Measurements from ENCODE around the gene CDH4. TPM values are rescaled to one million over a fixed set of nuclear protein-coding genes. Genes with fewer than 3 reads are reported as not detected.

The CDH4 gene
- total and polyA plus RNA-seq, 2 of the 13 experiments (the other 11 are each of a cell fraction or from before 2014, with no cell fraction given): not detected

- ATAC-seq (peak; percentile 22; the same call in 2 of the 3 replicates), DNase-seq (ENCODE audit: low spot score) (no peak), FAIRE-seq (no peak)
- Histone ChIP-seq H3K27me3 (ENCODE audit: control insufficient read depth in 1 of 2, insufficient read depth in 2 of 2, low read length in 2 of 2) (peaks cover 17 to 67% of the 10 kb centered on the region in 2 experiments), H2AFZ (ENCODE audit: low read length) (no peak overlapping the region), H3K36me3 (replicated peaks in 1 of 2; ENCODE audit: control insufficient read depth in 1 of 2, insufficient read depth in 2 of 2, low read length in 2 of 2) (no peaks in the 10 kb centered on the region), H3K27ac (ENCODE audit: extremely low read length, insufficient read depth, low read length) (no peak overlapping the region), H3K9me3 (ENCODE audit: low read length) (no peaks in the 10 kb centered on the region), H3K4me1 (ENCODE audit: insufficient read depth, low read length) (no peaks in the 10 kb centered on the region), H3K79me2 (ENCODE audit: insufficient read depth, low read length) (no peaks in the 10 kb centered on the region), H4K20me1 (ENCODE audit: insufficient read depth, low read length) (peaks cover 3% of the 10 kb centered on the region; the same call in 1 of the 2 replicates), H3K4me2 (ENCODE audit: low read depth, low read length) (no peak overlapping the region), H3K9ac (ENCODE audit: insufficient read depth, low read depth, low read length) (no peak overlapping the region), H3K4me3 (replicated peaks in 1 of 3; ENCODE audit: insufficient read depth in 1 of 3, low read depth in 2 of 3, low read length in 3 of 3) (no peak overlapping the region)
- TF ChIP-seq, protein P1, sequence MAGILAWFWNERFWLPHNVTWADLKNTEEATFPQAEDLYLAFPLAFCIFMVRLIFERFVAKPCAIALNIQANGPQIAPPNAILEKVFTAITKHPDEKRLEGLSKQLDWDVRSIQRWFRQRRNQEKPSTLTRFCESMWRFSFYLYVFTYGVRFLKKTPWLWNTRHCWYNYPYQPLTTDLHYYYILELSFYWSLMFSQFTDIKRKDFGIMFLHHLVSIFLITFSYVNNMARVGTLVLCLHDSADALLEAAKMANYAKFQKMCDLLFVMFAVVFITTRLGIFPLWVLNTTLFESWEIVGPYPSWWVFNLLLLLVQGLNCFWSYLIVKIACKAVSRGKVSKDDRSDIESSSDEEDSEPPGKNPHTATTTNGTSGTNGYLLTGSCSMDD (CRISPR knock-in tag; IDR thresholded peaks at IDR 0.05): no peak
- TF ChIP-seq MAFG (CRISPR knock-in tag; IDR thresholded peaks at IDR 0.05): no peak
- TF ChIP-seq NAIF1 (CRISPR knock-in tag; IDR thresholded peaks at IDR 0.05; ENCODE audit: borderline replicate concordance): no peak
- TF ChIP-seq ZNF770 (CRISPR knock-in tag; IDR thresholded peaks at IDR 0.05): no peak
- BruUV-seq (replicated peaks): no TSS peak
- POLR2A ChIA-PET: no interaction called here
- in situ Hi-C loops (cut with HindIII; ENCODE audit: extremely low pct_ligation_motif_present, low pct_unique_long_range_greater_than_20kb) (no loop called here), intact Hi-C loops (cut with micrococcal nuclease; ENCODE audit: unreplicated experiment) (no loop called here)
- CTCF ChIA-PET (ENCODE audit: low intra/inter-chr PET ratio, low total read pairs): no interaction called here
- 27% methylated on average over 13 of the region's 14 CpGs for WGBS (ENCODE audit: low lambda C conversion rate)
Observed at GRCh38 chr20:61300293-61300692, 48.2 kb downstream of the CDH4 start.

DNA sequence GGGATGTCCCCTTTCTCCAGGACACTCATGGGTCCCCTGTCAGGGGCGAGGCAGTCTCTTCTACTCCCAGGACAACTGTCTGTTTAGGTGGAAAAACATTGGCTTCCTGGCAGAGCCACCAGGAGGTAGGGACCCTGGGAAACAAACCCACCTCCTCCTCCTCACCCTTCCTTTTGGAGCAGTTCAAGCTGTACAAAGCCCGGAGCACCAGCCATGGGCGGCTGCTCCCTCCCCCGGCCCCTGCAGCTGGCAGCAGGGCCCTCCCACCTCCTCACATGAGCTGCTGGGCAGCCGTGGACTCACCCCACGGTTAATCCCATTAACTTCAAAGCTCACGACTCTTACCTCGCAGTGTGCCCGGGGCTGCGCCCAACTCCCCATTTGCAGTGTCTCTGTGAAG lies 48.6 kb downstream of the CDH4 start:
- ChIA-PET CTCF (ENCODE audit: low intra/inter-chr PET ratio, low total read pairs) (no interaction called here), POLR2A (no interaction called here)
- Histone ChIP-seq H3K79me2 (ENCODE audit: insufficient read depth, low read length) (no peaks in the 10 kb centered on the region), H3K9ac (ENCODE audit: insufficient read depth, low read depth, low read length) (no peak overlapping the region), H3K4me2 (ENCODE audit: low read depth, low read length) (no peak overlapping the region), H3K27me3 (ENCODE audit: control insufficient read depth in 1 of 2, insufficient read depth in 2 of 2, low read length in 2 of 2) (peaks cover 17 to 70% of the 10 kb centered on the region in 2 experiments), H3K36me3 (replicated peaks in 1 of 2; ENCODE audit: control insufficient read depth in 1 of 2, insufficient read depth in 2 of 2, low read length in 2 of 2) (no peaks in the 10 kb centered on the region), H2AFZ (ENCODE audit: low read length) (no peak overlapping the region), H3K27ac (ENCODE audit: extremely low read length, insufficient read depth, low read length) (no peak overlapping the region), H3K4me3 (replicated peaks in 1 of 3; ENCODE audit: insufficient read depth in 1 of 3, low read depth in 2 of 3, low read length in 3 of 3) (no peak overlapping the region), H3K4me1 (ENCODE audit: insufficient read depth, low read length) (no peaks in the 10 kb centered on the region), H3K9me3 (ENCODE audit: low read length) (no peaks in the 10 kb centered on the region), H4K20me1 (ENCODE audit: insufficient read depth, low read length) (peaks cover 3% of the 10 kb centered on the region; the same call in 1 of the 2 replicates)
- FAIRE-seq: no peak
- intact Hi-C loops (cut with micrococcal nuclease; ENCODE audit: unreplicated experiment) (no loop called here), in situ Hi-C loops (cut with HindIII; ENCODE audit: extremely low pct_ligation_motif_present, low pct_unique_long_range_greater_than_20kb) (no loop called here)
- no peak for DNase-seq (ENCODE audit: low spot score)
- BruUV-seq (replicated peaks): no TSS peak
- ATAC-seq: no peak
- 10% methylated on average over 8 of the region's 10 CpGs for WGBS (ENCODE audit: low lambda C conversion rate)
- TF ChIP-seq ONECUT2 (CRISPR knock-in tag; IDR thresholded peaks at IDR 0.05): no peak
- TF ChIP-seq LCORL (IDR thresholded peaks at IDR 0.05): no peak
- TF ChIP-seq LCORL (CRISPR knock-in tag; IDR thresholded peaks at IDR 0.05): no peak
- TF ChIP-seq JUNB (CRISPR knock-in tag; IDR thresholded peaks at IDR 0.05; ENCODE audit: borderline replicate concordance): no peak
- no peak for TF ChIP-seq PHF5A (CRISPR knock-in tag; IDR thresholded peaks at IDR 0.05; ENCODE audit: low read depth, unreplicated experiment)
- TF ChIP-seq RARG (CRISPR knock-in tag; IDR thresholded peaks at IDR 0.05; ENCODE audit: low read depth): no peak
- TF ChIP-seq AGO2 (optimal IDR thresholded peaks at IDR 0.05; ENCODE audit: low read depth, low read length): no peak
- TF ChIP-seq MAZ (IDR thresholded peaks at IDR 0.05; ENCODE audit: borderline replicate concordance, low read depth, low read length): no peak
- TF ChIP-seq MAZ (CRISPR knock-in tag; IDR thresholded peaks at IDR 0.05; ENCODE audit: low read depth): no peak
- TF ChIP-seq, protein P2, sequence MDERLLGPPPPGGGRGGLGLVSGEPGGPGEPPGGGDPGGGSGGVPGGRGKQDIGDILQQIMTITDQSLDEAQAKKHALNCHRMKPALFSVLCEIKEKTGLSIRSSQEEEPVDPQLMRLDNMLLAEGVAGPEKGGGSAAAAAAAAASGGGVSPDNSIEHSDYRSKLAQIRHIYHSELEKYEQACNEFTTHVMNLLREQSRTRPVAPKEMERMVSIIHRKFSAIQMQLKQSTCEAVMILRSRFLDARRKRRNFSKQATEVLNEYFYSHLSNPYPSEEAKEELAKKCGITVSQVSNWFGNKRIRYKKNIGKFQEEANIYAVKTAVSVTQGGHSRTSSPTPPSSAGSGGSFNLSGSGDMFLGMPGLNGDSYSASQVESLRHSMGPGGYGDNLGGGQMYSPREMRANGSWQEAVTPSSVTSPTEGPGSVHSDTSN (CRISPR knock-in tag; IDR thresholded peaks at IDR 0.05): no peak
- TF ChIP-seq ZNF672 (CRISPR knock-in tag; IDR thresholded peaks at IDR 0.05): no peak
- no peak for TF ChIP-seq ZNF33A (CRISPR knock-in tag; IDR thresholded peaks at IDR 0.05; ENCODE audit: borderline replicate concordance)
- TF ChIP-seq ZNF260 (CRISPR knock-in tag; IDR thresholded peaks at IDR 0.05; ENCODE audit: borderline replicate concordance, low read depth): no peak

Measured in HepG2 (cell line).